ENCODE measurements around the gene AIDA. TPM values are rescaled to one million over a fixed set of nuclear protein-coding genes. Genes with fewer than 3 reads are reported as not detected.
"Not testable (repeated sequence)": the region's sequence is repeated elsewhere in the genome, so short reads cannot be mapped to it uniquely, and the experiment has no call there.

Gene AIDA
- polyA plus RNA-seq, 3 donors = 10.0 to 11.7 (median 11.7) TPM

DNA sequence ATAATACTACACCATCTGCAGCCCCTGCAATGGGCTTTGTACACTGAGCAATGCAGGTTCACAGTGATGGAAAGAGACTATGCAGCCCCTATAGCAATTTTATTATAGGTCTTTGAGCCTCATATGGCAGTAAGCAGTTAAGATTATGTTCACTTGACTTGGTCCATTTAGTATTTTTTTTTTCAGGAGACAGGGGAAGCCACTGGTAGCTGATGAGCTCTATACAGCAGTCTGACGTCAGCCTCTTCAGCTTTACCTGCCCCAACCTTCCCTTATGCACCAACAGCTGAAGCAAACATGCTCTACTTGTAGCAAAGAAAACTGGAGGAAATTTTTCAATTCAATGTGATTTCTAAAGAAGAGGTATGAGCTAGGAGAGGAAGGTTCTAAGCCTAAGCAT is 32.2 kb downstream of the AIDA start:
- no peak for DNase-seq
- no peak overlapping the region for H3K9ac ChIP-seq (ENCODE audit: insufficient read depth, low read length, poor library complexity, severe bottlenecking)
- no peaks in the 10 kb centered on the region for H3K9me3 Mint-ChIP-seq
- no peak overlapping the region for H3K4me3 ChIP-seq (replicated peaks in 1 of 3; ENCODE audit: low read depth in 2 of 3, low read length in 3 of 3)
- no CpG with 5 or more reads among the region's 1 CpG for whole genome bisulfite sequencing (ENCODE audit: insufficient coverage)
- H3K27ac ChIP-seq (ENCODE audit: low read depth in 1 of 2, low read length in 2 of 2) = no peak overlapping the region
- TF ChIP-seq, protein P1, sequence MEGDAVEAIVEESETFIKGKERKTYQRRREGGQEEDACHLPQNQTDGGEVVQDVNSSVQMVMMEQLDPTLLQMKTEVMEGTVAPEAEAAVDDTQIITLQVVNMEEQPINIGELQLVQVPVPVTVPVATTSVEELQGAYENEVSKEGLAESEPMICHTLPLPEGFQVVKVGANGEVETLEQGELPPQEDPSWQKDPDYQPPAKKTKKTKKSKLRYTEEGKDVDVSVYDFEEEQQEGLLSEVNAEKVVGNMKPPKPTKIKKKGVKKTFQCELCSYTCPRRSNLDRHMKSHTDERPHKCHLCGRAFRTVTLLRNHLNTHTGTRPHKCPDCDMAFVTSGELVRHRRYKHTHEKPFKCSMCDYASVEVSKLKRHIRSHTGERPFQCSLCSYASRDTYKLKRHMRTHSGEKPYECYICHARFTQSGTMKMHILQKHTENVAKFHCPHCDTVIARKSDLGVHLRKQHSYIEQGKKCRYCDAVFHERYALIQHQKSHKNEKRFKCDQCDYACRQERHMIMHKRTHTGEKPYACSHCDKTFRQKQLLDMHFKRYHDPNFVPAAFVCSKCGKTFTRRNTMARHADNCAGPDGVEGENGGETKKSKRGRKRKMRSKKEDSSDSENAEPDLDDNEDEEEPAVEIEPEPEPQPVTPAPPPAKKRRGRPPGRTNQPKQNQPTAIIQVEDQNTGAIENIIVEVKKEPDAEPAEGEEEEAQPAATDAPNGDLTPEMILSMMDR (IDR thresholded peaks at IDR 0.05) = no peak
- intact Hi-C loops (cut with micrococcal nuclease) = no loop called here
- no peaks in the 10 kb centered on the region for H3K4me1 Mint-ChIP-seq
- no peak overlapping the region for H2AFZ ChIP-seq (ENCODE audit: insufficient read depth, low read depth, low read length, poor library complexity, severe bottlenecking)
- no peak overlapping the region for H3K4me2 ChIP-seq (replicated peaks; ENCODE audit: extremely low read depth, low read length, poor library complexity, severe bottlenecking)
- no peaks in the 10 kb centered on the region for H3K27me3 Mint-ChIP-seq (ENCODE audit: low read depth in 3 of 3)
- peaks cover 30 to 70% of the 10 kb centered on the region in 2 donors for H3K36me3 ChIP-seq (replicated peaks in 1 of 2; ENCODE audit: control insufficient read depth in 1 of 2, insufficient read depth in 2 of 2, low read length in 2 of 2)
- H3K36me3 Mint-ChIP-seq = peaks cover 33 to 43% of the 10 kb centered on the region in 2 donors
- H3K4me1 ChIP-seq (ENCODE audit: control insufficient read depth in 1 of 2, insufficient read depth in 2 of 2, low read length in 2 of 2) = no peaks in the 10 kb centered on the region
- no peaks in the 10 kb centered on the region for H3K79me2 ChIP-seq (ENCODE audit: insufficient read depth, low read length)
- no peaks in the 10 kb centered on the region for H3K27me3 ChIP-seq (ENCODE audit: control insufficient read depth in 2 of 2, insufficient read depth in 2 of 2, low read length in 2 of 2)
- no peak overlapping the region for H3K4me3 Mint-ChIP-seq
- H3K9me3 ChIP-seq (replicated peaks in 1 of 2; ENCODE audit: control insufficient read depth in 1 of 2, insufficient read depth in 1 of 2, low read length in 2 of 2) = no peaks in the 10 kb centered on the region
- no peaks in the 10 kb centered on the region for H4K20me1 ChIP-seq (ENCODE audit: insufficient read depth, low read length)
- no peak overlapping the region for H3K27ac Mint-ChIP-seq

DNA sequence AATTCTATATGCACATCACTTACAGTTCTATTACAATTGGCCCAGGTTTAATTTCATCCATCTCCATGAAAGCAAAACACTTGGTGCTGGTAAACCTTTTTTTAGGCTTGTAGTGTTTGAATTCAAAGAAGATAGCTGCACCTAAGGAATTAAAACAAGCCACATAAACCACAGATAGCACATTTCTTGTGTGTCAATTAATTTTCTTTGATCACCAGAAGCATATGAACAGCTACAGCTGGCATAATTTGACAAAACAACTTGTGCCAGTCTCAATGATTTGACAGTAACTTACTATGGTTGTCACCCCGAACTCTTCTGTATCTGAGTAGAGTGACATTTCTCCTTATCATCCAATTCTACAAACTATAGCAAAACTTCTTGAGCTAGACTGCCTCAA is 42.2 kb downstream of the AIDA start:
- intact Hi-C loops (cut with micrococcal nuclease) = no loop called here
- no peaks in the 10 kb centered on the region for H3K4me1 Mint-ChIP-seq
- Histone ChIP-seq H3K4me1 (ENCODE audit: control insufficient read depth in 1 of 2, insufficient read depth in 2 of 2, low read length in 2 of 2) (no peaks in the 10 kb centered on the region), H3K27ac (ENCODE audit: low read depth in 1 of 2, low read length in 2 of 2) (no peak overlapping the region), H3K36me3 (replicated peaks in 1 of 2; ENCODE audit: control insufficient read depth in 1 of 2, insufficient read depth in 2 of 2, low read length in 2 of 2) (peaks cover 62 to 87% of the 10 kb centered on the region in 2 donors), H3K27me3 (ENCODE audit: control insufficient read depth in 2 of 2, insufficient read depth in 2 of 2, low read length in 2 of 2) (no peaks in the 10 kb centered on the region), H2AFZ (ENCODE audit: insufficient read depth, low read depth, low read length, poor library complexity, severe bottlenecking) (no peak overlapping the region), H3K9me3 (replicated peaks in 1 of 2; ENCODE audit: control insufficient read depth in 1 of 2, insufficient read depth in 1 of 2, low read length in 2 of 2) (no peaks in the 10 kb centered on the region), H3K79me2 (ENCODE audit: insufficient read depth, low read length) (no peaks in the 10 kb centered on the region), H3K9ac (ENCODE audit: insufficient read depth, low read length, poor library complexity, severe bottlenecking) (no peak overlapping the region), H3K4me3 (replicated peaks in 1 of 3; ENCODE audit: low read depth in 2 of 3, low read length in 3 of 3) (no peak overlapping the region), H3K4me2 (replicated peaks; ENCODE audit: extremely low read depth, low read length, poor library complexity, severe bottlenecking) (no peak overlapping the region), H4K20me1 (ENCODE audit: insufficient read depth, low read length) (no peaks in the 10 kb centered on the region)
- no peak for DNase-seq
- WGBS (ENCODE audit: insufficient coverage) = no CpG with 5 or more reads among the region's 1 CpG
- TF ChIP-seq, protein P1 (IDR thresholded peaks at IDR 0.05) = no peak
- no peak overlapping the region for H3K4me3 Mint-ChIP-seq
- H3K9me3 Mint-ChIP-seq = no peaks in the 10 kb centered on the region
- H3K27ac Mint-ChIP-seq = no peak overlapping the region
- H3K36me3 Mint-ChIP-seq = peaks cover 59 to 74% of the 10 kb centered on the region in 2 donors
- no peaks in the 10 kb centered on the region for H3K27me3 Mint-ChIP-seq (ENCODE audit: low read depth in 3 of 3)

DNA sequence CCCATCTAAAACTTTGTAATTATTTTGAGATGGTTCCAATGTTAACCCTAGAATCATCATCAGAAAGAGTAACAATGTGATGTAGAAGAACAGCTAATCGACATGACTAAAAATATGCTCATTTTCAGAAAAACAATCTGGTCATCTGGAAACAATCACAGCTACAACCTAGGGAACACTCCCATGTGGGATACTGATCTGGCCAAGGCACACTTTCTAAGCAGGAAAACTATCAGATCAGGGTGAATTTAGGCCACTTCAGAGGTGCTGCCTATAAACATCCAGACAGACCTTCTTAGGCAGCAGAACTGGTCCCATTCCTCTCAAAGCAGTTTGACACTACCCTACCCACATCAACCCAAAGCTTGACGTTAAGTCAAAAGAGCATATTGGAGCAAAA is 43.2 kb downstream of the AIDA start:
- H3K79me2 ChIP-seq (ENCODE audit: insufficient read depth, low read length); H3K4me3 Mint-ChIP-seq; H2AFZ ChIP-seq (ENCODE audit: insufficient read depth, low read depth, low read length, poor library complexity, severe bottlenecking); H3K9me3 ChIP-seq (replicated peaks in 1 of 2; ENCODE audit: control insufficient read depth in 1 of 2, insufficient read depth in 1 of 2, low read length in 2 of 2); H3K4me2 ChIP-seq (replicated peaks; ENCODE audit: extremely low read depth, low read length, poor library complexity, severe bottlenecking); H3K27me3 Mint-ChIP-seq (ENCODE audit: low read depth in 3 of 3); intact Hi-C loops (cut with micrococcal nuclease); H4K20me1 ChIP-seq (ENCODE audit: insufficient read depth, low read length); H3K4me3 ChIP-seq (replicated peaks in 1 of 3; ENCODE audit: low read depth in 2 of 3, low read length in 3 of 3); H3K9ac ChIP-seq (ENCODE audit: insufficient read depth, low read length, poor library complexity, severe bottlenecking); H3K9me3 Mint-ChIP-seq; H3K4me1 ChIP-seq (ENCODE audit: control insufficient read depth in 1 of 2, insufficient read depth in 2 of 2, low read length in 2 of 2); H3K4me1 Mint-ChIP-seq; H3K27me3 ChIP-seq (ENCODE audit: control insufficient read depth in 2 of 2, insufficient read depth in 2 of 2, low read length in 2 of 2); DNase-seq; H3K27ac Mint-ChIP-seq; H3K27ac ChIP-seq (ENCODE audit: low read depth in 1 of 2, low read length in 2 of 2): not testable (repeated sequence)
- H3K36me3 Mint-ChIP-seq = peaks cover 61 to 76% of the 10 kb centered on the region in 2 donors
- peaks cover 63 to 87% of the 10 kb centered on the region in 2 donors for H3K36me3 ChIP-seq (replicated peaks in 1 of 2; ENCODE audit: control insufficient read depth in 1 of 2, insufficient read depth in 2 of 2, low read length in 2 of 2)
- no CpG with 5 or more reads among the region's 2 CpGs for WGBS (ENCODE audit: insufficient coverage)

Measured in CD14-positive monocyte (primary cell).